H1 (cell line): Measurements from ENCODE around the gene CADM1. TPM values are rescaled to one million over a fixed set of nuclear protein-coding genes. Genes with fewer than 3 reads are reported as not detected.

Experiments used
- BRCA1 ChIP-seq: IDR thresholded peaks from 2 replicates; pipeline ENCODE4 v1.6.1; 2012; ENCODE audit warnings: low read depth, low read length, improper control_type of control experiment
- GABPA ChIP-seq: IDR thresholded peaks from 2 replicates; pipeline ENCODE4 v1.6.1; 2011; ENCODE audit warnings: mild to moderate bottlenecking, low read length, moderate library complexity, borderline replicate concordance; ENCODE audit not compliant: insufficient read depth
- HDAC6 ChIP-seq: IDR thresholded peaks from one replicate; pipeline ENCODE4 v1.7.1; 2012; ENCODE audit warnings: low read depth, mild to moderate bottlenecking, inconsistent platforms, low read length, moderate library complexity
- KDM1A ChIP-seq: fragments of 200-600, 300-600 bp; sonication (generic); IDR thresholded peaks from 2 replicates; pipeline ENCODE4 v1.7.1; 2016; ENCODE audit warnings: mild to moderate bottlenecking, low read length, borderline replicate concordance
- MAFK ChIP-seq: IDR thresholded peaks from 2 replicates; pipeline ENCODE4 v1.6.1; 2012; ENCODE audit warnings: low read depth, mild to moderate bottlenecking, improper control_type of control experiment, low read length
- NRF1 ChIP-seq: IDR thresholded peaks from 2 replicates; pipeline ENCODE4 v1.6.1; 2011; ENCODE audit warnings: mild to moderate bottlenecking, low read depth, low read length, improper control_type of control experiment
- RBBP5 ChIP-seq: IDR thresholded peaks from 2 replicates; pipeline ENCODE4 v1.7.1; 2012; ENCODE audit warnings: low read depth, mild to moderate bottlenecking, inconsistent platforms, low read length, moderate library complexity, borderline replicate concordance
- SIN3A ChIP-seq, 2 experiments: IDR thresholded peaks in 1 of 2; conservative IDR thresholded peaks in 1 of 2; 2 replicates each; pipeline ENCODE4 v1.6.1; 2011 to 2012; ENCODE audit warnings: low read length in 2 of 2, improper control_type of control experiment in 1 of 2, low read depth in 1 of 2, mild to moderate bottlenecking in 1 of 2
- YY1 ChIP-seq: IDR thresholded peaks from 2 replicates; pipeline ENCODE4 v1.6.1; 2011; ENCODE audit warnings: low read depth, mild to moderate bottlenecking, low read length
- ZNF274 ChIP-seq: IDR thresholded peaks from 2 replicates; pipeline ENCODE4 v1.7.0; 2012; ENCODE audit warnings: low read length, borderline replicate concordance; ENCODE audit errors: extremely low read depth
- polyA plus RNA-seq, 7 experiments: library from polyadenylated mRNA; depleted of rRNA in 3 of 7; stranded (reverse) in 5 of 7; unstranded in 2 of 7; fragments of >200 nt in 5 of 7; fragments of 200-250 nt in 2 of 7; gene quantifications; 1 replicate in 5 of 7; 2 replicates in 1 of 7; 4 replicates in 1 of 7; pipeline versions ENCODE4 v1.2.1 to v1.2.3, GENCODE V29; 2011 to 2013; ENCODE audit warnings: missing spikeins in 2 of 7, mixed read lengths in 2 of 7
- total RNA-seq: library from RNA; stranded (reverse); fragmentation: NEBNext Ultra II Directional; extraction: Animal tissue kit (Norgen Biotek cat#: 25700); gene quantifications from 2 replicates; pipeline ENCODE4 v1.2.1, GENCODE V29; 2021
- TF ChIP-seq, protein P1 (sequence below): fragments of 300-600 bp; sonication (generic); IDR thresholded peaks from 2 replicates; pipeline ENCODE4 v1.7.1; 2012; ENCODE audit warnings: low read length, moderate library complexity, mild to moderate bottlenecking, inconsistent platforms; ENCODE audit not compliant: insufficient replicate concordance

The CADM1 gene
- total and polyA plus RNA-seq, 2 of the 8 experiments (the other 6 are each of a cell fraction or from before 2014, with no cell fraction given): 8.3 to 25.3 TPM

GRCh38 chr11:115266066-115266639 is 238.1 kb downstream of the CADM1 start (continued):
- TF ChIP-seq, protein P1, sequence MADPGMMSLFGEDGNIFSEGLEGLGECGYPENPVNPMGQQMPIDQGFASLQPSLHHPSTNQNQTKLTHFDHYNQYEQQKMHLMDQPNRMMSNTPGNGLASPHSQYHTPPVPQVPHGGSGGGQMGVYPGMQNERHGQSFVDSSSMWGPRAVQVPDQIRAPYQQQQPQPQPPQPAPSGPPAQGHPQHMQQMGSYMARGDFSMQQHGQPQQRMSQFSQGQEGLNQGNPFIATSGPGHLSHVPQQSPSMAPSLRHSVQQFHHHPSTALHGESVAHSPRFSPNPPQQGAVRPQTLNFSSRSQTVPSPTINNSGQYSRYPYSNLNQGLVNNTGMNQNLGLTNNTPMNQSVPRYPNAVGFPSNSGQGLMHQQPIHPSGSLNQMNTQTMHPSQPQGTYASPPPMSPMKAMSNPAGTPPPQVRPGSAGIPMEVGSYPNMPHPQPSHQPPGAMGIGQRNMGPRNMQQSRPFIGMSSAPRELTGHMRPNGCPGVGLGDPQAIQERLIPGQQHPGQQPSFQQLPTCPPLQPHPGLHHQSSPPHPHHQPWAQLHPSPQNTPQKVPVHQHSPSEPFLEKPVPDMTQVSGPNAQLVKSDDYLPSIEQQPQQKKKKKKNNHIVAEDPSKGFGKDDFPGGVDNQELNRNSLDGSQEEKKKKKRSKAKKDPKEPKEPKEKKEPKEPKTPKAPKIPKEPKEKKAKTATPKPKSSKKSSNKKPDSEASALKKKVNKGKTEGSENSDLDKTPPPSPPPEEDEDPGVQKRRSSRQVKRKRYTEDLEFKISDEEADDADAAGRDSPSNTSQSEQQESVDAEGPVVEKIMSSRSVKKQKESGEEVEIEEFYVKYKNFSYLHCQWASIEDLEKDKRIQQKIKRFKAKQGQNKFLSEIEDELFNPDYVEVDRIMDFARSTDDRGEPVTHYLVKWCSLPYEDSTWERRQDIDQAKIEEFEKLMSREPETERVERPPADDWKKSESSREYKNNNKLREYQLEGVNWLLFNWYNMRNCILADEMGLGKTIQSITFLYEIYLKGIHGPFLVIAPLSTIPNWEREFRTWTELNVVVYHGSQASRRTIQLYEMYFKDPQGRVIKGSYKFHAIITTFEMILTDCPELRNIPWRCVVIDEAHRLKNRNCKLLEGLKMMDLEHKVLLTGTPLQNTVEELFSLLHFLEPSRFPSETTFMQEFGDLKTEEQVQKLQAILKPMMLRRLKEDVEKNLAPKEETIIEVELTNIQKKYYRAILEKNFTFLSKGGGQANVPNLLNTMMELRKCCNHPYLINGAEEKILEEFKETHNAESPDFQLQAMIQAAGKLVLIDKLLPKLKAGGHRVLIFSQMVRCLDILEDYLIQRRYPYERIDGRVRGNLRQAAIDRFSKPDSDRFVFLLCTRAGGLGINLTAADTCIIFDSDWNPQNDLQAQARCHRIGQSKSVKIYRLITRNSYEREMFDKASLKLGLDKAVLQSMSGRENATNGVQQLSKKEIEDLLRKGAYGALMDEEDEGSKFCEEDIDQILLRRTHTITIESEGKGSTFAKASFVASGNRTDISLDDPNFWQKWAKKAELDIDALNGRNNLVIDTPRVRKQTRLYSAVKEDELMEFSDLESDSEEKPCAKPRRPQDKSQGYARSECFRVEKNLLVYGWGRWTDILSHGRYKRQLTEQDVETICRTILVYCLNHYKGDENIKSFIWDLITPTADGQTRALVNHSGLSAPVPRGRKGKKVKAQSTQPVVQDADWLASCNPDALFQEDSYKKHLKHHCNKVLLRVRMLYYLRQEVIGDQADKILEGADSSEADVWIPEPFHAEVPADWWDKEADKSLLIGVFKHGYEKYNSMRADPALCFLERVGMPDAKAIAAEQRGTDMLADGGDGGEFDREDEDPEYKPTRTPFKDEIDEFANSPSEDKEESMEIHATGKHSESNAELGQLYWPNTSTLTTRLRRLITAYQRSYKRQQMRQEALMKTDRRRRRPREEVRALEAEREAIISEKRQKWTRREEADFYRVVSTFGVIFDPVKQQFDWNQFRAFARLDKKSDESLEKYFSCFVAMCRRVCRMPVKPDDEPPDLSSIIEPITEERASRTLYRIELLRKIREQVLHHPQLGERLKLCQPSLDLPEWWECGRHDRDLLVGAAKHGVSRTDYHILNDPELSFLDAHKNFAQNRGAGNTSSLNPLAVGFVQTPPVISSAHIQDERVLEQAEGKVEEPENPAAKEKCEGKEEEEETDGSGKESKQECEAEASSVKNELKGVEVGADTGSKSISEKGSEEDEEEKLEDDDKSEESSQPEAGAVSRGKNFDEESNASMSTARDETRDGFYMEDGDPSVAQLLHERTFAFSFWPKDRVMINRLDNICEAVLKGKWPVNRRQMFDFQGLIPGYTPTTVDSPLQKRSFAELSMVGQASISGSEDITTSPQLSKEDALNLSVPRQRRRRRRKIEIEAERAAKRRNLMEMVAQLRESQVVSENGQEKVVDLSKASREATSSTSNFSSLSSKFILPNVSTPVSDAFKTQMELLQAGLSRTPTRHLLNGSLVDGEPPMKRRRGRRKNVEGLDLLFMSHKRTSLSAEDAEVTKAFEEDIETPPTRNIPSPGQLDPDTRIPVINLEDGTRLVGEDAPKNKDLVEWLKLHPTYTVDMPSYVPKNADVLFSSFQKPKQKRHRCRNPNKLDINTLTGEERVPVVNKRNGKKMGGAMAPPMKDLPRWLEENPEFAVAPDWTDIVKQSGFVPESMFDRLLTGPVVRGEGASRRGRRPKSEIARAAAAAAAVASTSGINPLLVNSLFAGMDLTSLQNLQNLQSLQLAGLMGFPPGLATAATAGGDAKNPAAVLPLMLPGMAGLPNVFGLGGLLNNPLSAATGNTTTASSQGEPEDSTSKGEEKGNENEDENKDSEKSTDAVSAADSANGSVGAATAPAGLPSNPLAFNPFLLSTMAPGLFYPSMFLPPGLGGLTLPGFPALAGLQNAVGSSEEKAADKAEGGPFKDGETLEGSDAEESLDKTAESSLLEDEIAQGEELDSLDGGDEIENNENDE: no peak
- TF ChIP-seq RBBP5: no peak
- TF ChIP-seq GABPA: no peak
- no peak for TF ChIP-seq BRCA1
- no peak for TF ChIP-seq HDAC6
- no peak for TF ChIP-seq NRF1
- TF ChIP-seq KDM1A: no peak
- TF ChIP-seq SIN3A (conservative IDR thresholded peaks at IDR 0.05 in 1 of 2, IDR thresholded peaks at IDR 0.05 in 1 of 2; ENCODE audit: low read depth in 1 of 2, low read length in 2 of 2): no peak
- no peak for TF ChIP-seq ZNF274
- TF ChIP-seq YY1: no peak
- TF ChIP-seq MAFK: no peak
